HG03280 (cell line): ENCODE results near the gene GLMP.
"Not testable (repeated sequence)": the region's sequence is repeated elsewhere in the genome, so short reads cannot be mapped to it uniquely, and the experiment has no call there.

ENCODE experiments used
- ATAC-seq: cut with Tn5 transposase; IDR thresholded peaks from one replicate; pipeline ENCODE4 v1.9.1; 2021; ENCODE audit warnings: mild to moderate bottlenecking, moderate library complexity; ENCODE audit not compliant: unreplicated experiment

Gene GLMP, protein sequence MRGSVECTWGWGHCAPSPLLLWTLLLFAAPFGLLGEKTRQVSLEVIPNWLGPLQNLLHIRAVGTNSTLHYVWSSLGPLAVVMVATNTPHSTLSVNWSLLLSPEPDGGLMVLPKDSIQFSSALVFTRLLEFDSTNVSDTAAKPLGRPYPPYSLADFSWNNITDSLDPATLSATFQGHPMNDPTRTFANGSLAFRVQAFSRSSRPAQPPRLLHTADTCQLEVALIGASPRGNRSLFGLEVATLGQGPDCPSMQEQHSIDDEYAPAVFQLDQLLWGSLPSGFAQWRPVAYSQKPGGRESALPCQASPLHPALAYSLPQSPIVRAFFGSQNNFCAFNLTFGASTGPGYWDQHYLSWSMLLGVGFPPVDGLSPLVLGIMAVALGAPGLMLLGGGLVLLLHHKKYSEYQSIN

DNA sequence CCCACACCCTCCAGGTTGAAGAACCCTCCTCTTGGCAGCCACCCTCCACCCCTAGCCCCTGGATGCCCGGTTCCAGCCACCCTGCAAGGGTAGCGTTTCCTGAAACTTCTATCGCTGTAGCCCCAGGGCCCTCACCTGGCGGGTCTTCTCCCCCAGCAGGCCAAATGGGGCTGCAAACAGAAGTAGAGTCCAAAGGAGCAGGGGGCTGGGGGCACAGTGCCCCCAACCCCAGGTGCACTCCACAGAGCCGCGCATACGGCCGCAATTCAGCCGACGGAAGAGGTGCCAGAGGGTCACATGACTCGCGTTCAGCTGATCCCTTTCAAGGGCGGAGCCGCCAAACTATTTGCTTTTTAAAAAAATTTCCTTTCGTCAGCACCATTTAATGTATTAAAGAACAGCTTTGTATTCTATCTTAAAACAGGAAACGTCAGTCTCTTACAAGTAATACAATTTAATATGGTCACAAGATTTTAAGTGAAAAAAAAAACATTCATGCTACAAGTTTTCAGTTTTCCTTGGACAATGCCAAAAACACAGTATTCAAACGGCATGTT lies at the start of gene GLMP:
Gene GLMP, minus strand, starts transcription at position 289 of the 557 bp plus-strand sequence. Its CDS starts 34 bp downstream, at position 255.
- no peak for ATAC-seq

DNA sequence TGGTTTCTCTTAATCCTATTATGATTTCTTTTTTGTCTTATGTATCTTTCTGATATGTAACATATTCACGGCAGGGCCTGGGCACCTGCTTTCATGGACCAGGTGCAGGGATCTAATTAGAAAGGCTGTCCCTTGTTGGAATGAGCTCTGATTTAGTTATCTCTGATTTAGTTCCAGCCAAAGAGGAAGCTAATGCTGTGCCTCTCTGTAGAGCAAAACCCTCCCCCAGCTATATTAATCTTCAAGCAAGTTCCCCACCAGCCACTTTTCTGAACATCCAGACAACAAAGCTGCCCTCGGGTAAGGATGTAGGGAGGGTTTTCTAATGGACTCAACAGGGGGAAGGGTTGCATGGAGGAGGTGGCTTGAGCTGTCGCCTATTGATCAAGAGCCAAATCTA lies 48.9 kb upstream of the GLMP start:
- ATAC-seq = no peak

DNA sequence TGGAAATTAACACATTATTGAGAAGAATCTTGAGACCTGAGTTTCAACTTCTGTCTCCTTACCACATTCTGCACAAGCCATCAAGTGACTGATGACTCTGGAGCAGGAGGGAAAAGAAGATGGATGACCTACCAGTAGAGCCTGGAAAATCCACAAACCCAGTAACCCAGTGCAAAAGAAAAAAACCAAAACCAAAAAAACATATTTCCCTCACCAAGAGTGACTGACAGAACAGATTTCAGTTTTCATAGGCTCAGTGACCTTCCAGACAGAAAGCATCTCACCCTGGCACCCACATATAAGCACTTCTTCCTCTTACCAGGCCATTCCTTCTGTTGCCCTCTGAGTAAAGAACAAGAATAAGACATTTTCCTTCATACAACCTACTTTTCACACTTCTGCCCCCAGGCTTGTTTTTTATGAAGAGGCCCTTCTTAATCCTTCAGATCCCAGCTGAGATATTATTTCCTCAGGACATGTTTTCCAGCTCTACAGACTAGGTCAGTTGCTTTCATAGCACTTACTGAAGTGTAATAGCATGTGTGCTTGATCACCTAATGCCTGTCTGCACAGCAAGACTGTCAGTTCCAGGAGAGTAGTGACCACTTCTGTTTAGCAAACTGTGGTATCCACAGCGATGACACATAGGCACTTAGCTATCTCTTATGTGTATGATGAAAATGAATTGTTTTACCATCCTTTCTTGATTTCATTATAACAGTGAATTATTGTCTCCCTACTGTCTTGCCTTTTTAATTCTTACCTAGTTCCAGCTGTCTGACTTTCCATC lies 46.9 kb upstream of the GLMP start:
- no peak for ATAC-seq

DNA sequence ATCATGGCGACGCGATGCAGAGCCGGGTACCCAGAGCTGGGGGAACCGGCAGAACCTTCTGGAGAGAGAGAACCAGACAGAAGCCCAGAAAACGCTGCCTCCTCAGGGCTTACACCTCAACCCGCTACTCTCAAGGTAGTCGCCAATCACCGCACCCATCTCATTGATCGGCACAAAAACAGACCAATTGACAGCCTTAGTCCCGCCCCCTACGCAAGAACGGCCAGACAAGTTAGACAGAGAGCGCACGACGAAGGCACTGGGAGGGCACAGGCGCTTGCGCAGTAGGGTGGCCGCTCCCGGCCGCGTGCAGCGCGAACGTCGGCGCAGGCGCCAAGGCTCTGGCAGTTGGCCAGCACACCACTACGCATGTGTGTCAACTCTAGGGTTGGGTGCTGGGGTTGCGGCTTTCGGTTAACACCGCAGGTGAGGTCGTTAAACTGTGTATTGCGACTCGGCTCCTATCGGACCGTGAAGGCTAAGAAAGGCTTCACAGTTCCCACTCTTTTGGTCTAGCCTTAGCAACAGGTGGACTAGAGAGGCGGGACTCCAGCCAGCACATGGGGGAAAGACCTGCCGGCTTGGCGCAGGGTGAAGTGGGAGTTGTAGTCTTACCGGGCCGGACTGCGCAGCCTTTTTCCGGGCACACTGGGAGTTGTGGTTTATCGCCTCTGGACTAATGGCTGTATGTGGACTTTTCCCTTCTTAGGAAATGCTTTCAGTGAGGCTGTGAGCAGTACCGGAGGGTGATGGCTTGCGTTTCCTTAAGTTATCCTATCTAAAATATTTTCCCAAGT lies 42.9 kb upstream of the GLMP start, which contains the start of the genes CCT3 and TSACC:
Gene CCT3, minus strand, starts transcription at position 113 of the 797 bp plus-strand sequence. Its CDS starts 108 bp downstream, at position 5.
Gene TSACC, plus strand, starts transcription at position 347 of the 797 bp plus-strand sequence. CDS start 1,232 bp downstream, outside the sequence.
- peak; percentile 93 for ATAC-seq

DNA sequence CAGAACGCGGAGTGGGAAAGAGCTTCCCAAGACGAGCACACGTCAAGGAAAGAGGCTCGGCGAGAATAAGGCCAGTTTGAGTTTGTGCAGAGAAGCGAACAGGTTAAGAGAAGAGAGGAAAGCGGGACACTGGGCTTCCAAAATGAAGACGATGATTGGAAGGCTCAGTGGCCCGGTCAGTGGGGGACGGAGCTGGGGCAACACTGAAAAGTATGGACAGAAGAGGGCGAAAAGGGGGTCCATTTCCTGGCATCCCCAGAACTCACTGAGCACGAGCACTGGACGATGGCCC lies 42.4 kb upstream of the GLMP start:
- peak; percentile 1 for ATAC-seq

DNA sequence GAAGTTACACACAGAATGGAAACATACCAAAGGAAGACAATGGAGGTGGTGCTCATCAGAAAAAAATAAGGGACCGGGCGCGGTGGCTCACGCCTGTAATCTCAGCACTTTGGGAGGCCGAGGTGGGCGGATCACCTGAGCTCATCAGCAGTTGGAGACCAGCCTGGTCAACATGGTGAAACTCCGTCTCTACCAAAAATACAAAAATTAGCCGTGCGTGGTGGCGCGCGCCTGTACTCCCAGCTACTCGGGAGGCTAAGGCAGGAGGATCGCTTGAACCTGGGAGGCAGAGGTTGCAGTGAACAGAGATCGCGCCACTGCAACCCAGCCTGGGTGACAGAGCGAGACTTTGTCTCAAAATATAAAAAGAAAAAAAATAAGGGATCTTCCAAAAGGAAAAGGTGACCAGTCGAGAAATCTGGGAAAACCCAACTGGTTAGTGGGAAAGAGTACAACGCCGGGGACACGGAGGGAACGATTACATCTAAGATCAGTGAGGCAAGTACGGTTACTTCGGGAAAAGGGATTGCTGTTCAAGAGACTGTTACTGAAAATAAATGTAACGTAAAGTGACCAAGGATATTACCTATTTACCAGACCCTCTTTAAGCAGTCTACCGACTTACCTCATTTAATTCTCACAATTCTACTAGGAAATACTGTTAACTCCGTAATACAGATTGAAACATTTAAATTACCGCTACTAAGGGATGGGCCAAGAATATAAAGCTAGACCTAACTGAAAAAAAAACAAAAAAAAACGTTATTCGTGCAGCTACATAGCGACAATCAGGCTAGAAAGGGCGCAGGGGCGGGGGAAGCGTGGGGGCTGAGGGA lies 41.8 kb upstream of the GLMP start:
- no peak for ATAC-seq

DNA sequence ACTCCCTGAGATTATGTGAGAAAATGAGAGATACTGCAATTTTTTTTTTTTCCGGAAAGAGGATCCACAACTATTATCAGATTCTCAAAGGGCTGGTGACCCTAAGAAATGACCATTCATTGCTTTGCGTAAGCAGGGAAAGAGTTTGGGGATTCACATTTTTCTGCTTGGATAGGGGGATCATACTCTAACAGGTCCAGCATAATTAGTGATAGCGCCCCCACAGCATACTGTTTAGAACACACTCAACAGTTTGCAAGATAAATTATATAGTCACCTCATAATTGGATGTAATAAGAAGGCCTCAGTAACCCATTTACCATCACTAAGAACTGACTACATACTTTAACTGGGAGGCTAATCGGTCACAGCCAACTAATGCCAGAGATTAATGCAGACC lies 40.8 kb upstream of the GLMP start:
- no peak for ATAC-seq

DNA sequence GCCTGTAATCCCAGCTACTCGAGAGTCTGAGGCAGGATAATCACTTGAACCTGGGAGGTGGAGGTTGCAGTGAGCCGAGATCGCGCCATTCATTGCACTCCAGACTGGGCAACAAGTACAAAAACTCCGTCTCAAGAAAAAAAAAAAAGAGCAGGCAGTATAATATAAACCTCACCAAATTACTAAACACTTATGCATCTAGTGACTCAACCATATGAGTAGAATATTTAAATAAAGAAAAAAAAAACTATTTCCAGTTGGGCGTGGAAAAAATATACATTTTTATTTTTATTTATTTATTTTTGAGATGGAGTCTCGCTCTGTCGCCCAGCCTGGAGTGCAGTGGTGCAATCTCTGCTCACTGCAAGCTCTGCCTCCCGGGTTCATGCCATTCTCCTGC lies 27.7 kb upstream of the GLMP start:
- not testable (repeated sequence) for ATAC-seq

DNA sequence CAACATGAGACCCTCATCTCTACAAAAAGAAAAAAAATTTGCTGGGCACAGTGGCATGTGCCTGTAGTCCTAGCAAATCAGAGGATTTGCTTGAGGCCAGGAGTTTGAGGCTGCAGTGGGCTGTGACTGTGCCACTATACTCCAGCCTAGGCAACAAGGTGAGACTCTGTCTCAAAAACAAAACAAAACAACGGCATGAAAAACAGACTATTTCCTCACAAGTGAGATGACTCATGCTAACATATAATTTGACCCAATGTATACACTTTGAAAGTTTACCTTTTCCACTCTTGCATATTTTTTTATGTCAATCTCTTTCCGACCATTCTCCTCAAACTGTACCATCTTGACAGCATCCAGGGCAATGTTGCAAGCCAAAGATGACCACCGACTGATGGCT lies 25.1 kb upstream of the GLMP start:
- ATAC-seq = no peak

DNA sequence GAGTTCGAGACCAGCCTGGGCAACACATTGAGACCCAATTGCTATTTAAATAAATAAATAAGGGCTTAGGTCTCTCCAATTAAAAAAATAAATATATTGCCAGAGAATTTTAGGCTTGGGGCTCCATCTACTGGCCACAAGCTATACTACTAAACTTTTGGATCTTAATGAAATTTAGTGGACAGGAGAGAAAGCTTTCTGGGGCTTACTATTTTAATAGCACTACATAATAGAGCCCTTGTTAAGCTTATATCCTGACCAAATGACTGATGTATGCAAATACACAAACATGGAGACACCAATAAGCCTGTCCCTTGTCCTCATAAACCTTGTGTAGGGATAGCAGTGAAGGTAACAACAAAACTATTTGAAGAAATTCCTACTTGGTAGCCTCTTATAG lies 24.2 kb upstream of the GLMP start:
- ATAC-seq = no peak

DNA sequence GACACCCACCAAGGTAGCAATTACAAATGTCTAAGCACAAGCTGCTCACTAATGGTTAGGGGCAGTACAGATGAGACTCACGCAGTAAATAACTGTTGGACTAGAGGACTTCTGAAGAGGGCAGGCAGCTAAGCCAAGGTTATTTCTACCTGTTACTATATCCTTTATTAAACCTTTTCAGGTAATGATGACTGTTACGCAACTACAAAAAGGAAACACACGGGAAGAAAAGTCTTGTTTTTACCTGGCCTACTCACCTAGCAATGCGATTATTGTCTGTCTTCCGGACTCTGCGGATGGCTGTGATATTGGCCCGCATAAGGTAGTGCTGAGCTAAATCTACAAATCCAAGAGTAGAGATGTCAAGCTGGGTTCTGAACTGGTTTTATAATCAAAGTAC lies 21.4 kb upstream of the GLMP start:
- ATAC-seq = no peak

DNA sequence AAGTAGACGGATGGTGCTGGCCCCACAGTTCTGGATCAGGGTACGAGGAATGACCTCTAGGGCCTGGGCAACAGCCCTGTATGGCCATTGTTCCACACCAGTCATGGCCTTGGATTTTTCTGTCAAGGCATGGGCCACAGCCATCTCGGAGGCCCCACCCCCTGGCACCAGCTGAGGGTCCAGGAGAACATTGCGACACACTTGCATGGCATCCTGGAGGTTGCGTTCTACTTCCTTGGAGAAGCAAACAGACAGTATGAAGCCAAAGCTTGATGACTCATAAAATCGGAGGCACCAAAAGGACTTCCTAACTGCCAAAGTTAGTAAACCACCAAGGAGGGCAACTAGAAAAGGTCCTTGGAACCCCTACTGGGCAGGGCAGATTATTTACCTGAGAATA lies 15.5 kb upstream of the GLMP start:
- ATAC-seq = no peak

DNA sequence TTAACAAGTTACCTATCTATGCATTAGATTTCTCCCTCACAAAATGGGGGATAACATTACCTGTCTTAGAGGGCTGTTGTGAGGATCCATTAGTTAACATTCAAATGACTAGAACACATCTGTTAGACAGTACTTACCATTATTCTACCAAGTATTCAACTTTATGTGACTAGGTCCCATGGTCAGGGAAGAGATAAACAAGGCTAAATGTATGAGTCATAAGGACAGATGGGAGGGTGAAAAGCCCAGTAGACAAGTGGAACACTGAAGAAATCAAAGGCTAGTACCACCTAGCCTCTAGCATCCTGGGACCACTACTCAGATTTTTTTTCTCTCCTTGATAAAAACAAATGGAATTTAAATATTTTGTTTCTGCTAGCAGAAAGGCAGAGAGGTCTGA lies 12.6 kb upstream of the GLMP start:
- ATAC-seq = no peak

DNA sequence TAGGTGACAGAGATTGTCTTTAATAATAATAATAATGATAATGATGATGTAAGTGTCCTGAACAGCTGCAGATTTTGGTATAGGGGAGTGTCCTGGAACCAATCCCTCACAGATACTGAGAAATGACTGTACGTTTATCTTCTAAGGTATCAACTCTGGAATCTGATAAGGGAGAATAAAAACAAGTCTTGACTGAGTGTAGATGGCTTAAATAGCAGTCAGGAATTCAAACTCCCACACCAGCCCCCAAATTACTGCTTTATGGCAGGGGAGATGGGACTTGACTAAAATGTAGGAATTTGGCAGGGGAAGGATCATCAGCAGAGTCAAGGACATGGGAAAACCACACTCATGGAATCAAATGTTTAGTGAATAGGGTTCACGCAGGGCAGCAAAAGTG lies 9.7 kb upstream of the GLMP start:
- no peak for ATAC-seq

DNA sequence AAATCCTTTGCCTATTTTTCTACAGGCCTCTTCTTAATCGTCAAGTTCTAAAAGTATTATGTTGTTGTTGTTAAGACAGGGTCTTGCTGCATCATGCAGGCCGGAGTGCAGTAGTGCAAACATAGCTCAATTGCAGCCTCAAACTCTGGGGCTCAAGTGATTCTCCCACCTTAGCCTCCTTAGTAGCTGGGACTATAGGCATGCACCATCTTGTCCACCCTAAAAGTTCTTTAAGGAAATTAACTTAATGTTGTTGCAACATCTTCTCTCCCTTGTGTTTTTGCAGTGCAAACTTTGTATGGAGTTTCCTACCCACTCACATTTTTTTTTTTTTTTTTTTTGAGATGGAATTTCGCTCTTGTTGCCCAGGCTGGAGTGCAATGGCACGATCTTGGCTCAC lies 7.8 kb upstream of the GLMP start:
- no peak for ATAC-seq

DNA sequence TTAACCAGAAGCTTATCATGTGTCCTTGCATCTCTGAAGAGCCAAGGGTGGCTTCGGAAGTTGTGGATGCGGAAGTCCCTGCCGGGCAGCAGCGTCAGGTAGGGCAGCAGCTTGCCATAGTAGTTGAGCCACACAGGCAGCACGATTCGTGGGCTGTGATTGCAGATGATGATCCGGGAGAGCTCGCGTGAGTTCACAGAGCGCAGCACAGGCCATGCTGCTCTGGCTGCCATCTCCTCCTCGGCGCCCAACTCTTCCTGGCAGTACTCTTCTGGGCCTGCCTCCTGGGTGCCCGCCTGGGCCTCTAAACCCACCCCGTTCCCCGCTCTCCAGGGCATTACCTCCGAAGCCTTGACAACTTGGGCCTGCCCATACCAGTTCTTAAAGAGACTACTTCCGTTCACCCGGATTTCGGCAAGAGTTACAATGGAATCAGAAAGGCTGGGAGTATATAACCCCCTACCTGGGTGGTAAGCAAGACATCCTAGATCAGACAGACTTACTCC lies 3.4 kb upstream of the GLMP start, which contains the start of gene VHLL:
Gene VHLL, minus strand, starts transcription at position 456 of the 506 bp plus-strand sequence. Its CDS starts 118 bp downstream, at position 338.
- no peak for ATAC-seq

DNA sequence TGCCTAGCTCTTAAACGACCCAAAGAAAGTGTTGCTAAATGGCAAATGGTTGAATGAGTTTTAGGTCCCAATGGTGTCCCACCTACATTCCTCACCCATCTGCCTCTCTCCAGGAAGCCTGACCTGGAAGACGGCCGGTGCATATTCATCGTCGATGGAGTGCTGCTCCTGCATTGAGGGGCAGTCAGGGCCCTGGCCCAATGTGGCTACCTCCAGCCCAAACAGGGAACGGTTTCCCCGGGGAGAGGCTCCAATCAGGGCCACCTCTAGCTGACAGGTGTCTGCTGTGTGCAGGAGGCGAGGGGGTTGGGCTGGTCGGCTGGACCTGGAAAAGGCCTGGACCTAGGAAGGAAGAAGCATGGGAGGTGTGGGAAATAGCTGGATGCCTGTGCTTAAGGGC lies 1.6 kb downstream of the GLMP start:
- no peak for ATAC-seq

DNA sequence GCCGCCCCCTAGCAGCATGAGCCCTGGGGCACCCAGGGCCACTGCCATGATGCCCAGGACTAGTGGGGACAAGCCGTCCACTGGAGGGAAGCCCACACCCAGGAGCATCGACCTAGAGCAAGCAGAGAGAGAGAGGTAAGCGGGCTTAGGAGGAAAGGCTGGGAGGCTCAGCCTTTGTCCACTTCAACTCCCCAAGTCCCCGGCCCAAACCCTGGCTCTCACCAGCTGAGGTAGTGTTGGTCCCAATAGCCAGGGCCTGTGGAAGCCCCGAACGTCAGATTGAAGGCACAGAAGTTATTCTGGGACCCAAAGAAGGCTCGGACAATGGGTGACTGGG lies 2.4 kb downstream of the GLMP start:
- no peak for ATAC-seq

DNA sequence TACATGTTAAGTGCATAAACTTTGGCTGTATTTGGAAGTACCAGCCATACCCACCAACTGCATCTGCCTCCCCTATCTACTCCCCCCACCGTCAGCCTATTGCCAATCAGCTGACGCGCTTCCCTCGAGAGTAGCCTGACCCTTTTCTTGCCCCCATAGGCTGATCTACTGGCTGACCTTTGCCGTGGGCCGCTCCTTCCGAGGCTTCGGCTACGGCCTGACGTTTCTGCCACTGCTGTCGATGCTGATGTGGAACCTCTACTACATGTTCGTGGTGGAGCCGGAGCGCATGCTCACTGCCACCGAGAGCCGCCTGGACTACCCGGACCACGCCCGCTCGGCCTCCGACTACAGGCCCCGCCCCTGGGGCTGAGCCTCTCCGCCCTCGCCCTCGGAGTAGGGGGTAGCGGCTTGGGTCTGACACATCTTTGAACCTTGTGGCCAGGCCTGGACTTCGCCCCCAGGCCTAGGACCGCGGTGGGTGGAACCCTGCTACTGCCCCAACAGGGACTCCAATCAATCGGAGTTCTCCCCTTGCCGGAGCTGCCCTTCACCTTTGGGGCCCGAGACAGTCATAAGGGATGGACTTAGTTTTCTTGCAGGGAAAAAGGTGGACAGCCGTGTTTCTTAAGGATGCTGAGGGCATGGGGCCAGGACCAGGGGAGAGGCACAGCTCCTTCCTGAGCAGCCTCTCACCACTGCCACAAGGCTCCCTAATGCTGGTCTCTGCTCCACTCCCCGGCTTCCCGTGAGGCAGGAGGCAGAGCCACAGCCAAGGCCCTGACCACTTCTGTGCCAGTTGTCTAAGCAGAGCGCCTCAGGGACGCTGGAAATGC lies 4.0 kb downstream of the GLMP start:
- peak; percentile 44 for ATAC-seq
